ENCODE results near the gene ADCY4.

- TF ChIP-seq, protein P1, sequence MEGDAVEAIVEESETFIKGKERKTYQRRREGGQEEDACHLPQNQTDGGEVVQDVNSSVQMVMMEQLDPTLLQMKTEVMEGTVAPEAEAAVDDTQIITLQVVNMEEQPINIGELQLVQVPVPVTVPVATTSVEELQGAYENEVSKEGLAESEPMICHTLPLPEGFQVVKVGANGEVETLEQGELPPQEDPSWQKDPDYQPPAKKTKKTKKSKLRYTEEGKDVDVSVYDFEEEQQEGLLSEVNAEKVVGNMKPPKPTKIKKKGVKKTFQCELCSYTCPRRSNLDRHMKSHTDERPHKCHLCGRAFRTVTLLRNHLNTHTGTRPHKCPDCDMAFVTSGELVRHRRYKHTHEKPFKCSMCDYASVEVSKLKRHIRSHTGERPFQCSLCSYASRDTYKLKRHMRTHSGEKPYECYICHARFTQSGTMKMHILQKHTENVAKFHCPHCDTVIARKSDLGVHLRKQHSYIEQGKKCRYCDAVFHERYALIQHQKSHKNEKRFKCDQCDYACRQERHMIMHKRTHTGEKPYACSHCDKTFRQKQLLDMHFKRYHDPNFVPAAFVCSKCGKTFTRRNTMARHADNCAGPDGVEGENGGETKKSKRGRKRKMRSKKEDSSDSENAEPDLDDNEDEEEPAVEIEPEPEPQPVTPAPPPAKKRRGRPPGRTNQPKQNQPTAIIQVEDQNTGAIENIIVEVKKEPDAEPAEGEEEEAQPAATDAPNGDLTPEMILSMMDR (IDR thresholded peaks at IDR 0.05) = no peak
- TF ChIP-seq EZH2 (IDR thresholded peaks at IDR 0.05; ENCODE audit: borderline replicate concordance, insufficient read depth, low read depth, low read length, poor library complexity, severe bottlenecking) = no peak
Observed at GRCh38 chr14:24347134-24347533, 12.3 kb upstream of the ADCY4 start.

All from B cell (primary cell).